Liver (tissue), 3 donors: ENCODE data around the gene PTPRN2.

ENCODE experiments used
- ATF3 ChIP-seq: IDR thresholded peaks from 2 replicates; pipeline ENCODE4 v1.6.1; 2016; ENCODE audit warnings: antibody characterized with exemption
- EGR1 ChIP-seq, 2 donors: IDR thresholded peaks; 2 replicates each; pipeline ENCODE4 v1.6.1; 2016 to 2018; ENCODE audit warnings: antibody characterized with exemption in 2 of 2, low read depth in 2 of 2
- GABPA ChIP-seq, 2 donors: IDR thresholded peaks in 1 of 2; conservative IDR thresholded peaks in 1 of 2; 2 replicates each; pipeline ENCODE4 v1.6.1; 2016; ENCODE audit warnings: antibody characterized with exemption in 2 of 2, mild to moderate bottlenecking in 1 of 2, moderate library complexity in 1 of 2
- JUND ChIP-seq, 2 donors: IDR thresholded peaks; 2 replicates each; pipeline ENCODE4 v1.6.1; 2016; ENCODE audit warnings: antibody characterized with exemption in 2 of 2
- RXRA ChIP-seq, 2 donors: IDR thresholded peaks; 2 replicates each; pipeline ENCODE4 v1.6.1; 2017 to 2018; ENCODE audit warnings: antibody characterized with exemption in 2 of 2, mild to moderate bottlenecking in 1 of 2
- SP1 ChIP-seq: IDR thresholded peaks from 2 replicates; pipeline ENCODE4 v1.6.1; 2018; ENCODE audit warnings: antibody characterized with exemption, mild to moderate bottlenecking
- TAF1 ChIP-seq: conservative IDR thresholded peaks from 2 replicates; pipeline ENCODE4 v1.6.1; 2016; ENCODE audit warnings: antibody characterized with exemption, mild to moderate bottlenecking
- YY1 ChIP-seq: IDR thresholded peaks from 2 replicates; pipeline ENCODE4 v1.6.1; 2016; ENCODE audit warnings: antibody characterized with exemption, mild to moderate bottlenecking
- TF ChIP-seq, protein P1 (sequence below): fragments of 150-350 bp; IDR thresholded peaks from 2 replicates; pipeline ENCODE4 v1.5.1; 2017; ENCODE audit warnings: improper control_type of control experiment, low read depth, low read length; ENCODE audit not compliant: missing input control
- TF ChIP-seq, protein P2 (sequence below): IDR thresholded peaks from 2 replicates; pipeline ENCODE4 v1.6.1; 2016; ENCODE audit warnings: antibody characterized with exemption, mild to moderate bottlenecking
- TF ChIP-seq, protein P3 (sequence below): IDR thresholded peaks from 2 replicates; pipeline ENCODE4 v1.6.1; 2016; ENCODE audit warnings: antibody characterized with exemption
- TF ChIP-seq, protein P4 (sequence below): IDR thresholded peaks from 2 replicates; pipeline ENCODE4 v1.6.1; 2016; ENCODE audit warnings: antibody characterized with exemption
- donor health status: healthy.
- donor health status: healthy.

DNA sequence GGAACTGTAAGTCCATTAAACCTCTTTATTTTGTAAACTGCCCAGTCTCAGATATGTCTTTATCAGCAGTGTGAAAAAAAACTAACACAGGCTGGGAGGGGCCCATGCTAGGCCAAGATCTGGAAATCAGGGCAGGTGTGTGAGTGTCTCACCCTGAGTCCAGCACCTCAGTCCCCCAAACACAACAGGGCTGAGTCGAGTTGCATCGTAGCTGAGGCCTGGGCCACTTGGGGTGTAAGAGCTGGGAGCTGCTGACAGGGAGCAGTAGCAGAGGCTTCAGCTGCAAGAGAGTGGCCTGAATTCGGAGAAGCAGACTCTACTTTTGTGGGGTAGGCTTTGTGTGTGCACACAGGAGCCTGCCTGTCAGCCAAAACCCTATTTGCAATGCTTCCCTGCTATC lies 553.1 kb downstream of the PTPRN2 start:
- TF ChIP-seq, protein P1, sequence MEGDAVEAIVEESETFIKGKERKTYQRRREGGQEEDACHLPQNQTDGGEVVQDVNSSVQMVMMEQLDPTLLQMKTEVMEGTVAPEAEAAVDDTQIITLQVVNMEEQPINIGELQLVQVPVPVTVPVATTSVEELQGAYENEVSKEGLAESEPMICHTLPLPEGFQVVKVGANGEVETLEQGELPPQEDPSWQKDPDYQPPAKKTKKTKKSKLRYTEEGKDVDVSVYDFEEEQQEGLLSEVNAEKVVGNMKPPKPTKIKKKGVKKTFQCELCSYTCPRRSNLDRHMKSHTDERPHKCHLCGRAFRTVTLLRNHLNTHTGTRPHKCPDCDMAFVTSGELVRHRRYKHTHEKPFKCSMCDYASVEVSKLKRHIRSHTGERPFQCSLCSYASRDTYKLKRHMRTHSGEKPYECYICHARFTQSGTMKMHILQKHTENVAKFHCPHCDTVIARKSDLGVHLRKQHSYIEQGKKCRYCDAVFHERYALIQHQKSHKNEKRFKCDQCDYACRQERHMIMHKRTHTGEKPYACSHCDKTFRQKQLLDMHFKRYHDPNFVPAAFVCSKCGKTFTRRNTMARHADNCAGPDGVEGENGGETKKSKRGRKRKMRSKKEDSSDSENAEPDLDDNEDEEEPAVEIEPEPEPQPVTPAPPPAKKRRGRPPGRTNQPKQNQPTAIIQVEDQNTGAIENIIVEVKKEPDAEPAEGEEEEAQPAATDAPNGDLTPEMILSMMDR: no peak
- TF ChIP-seq, protein P2, sequence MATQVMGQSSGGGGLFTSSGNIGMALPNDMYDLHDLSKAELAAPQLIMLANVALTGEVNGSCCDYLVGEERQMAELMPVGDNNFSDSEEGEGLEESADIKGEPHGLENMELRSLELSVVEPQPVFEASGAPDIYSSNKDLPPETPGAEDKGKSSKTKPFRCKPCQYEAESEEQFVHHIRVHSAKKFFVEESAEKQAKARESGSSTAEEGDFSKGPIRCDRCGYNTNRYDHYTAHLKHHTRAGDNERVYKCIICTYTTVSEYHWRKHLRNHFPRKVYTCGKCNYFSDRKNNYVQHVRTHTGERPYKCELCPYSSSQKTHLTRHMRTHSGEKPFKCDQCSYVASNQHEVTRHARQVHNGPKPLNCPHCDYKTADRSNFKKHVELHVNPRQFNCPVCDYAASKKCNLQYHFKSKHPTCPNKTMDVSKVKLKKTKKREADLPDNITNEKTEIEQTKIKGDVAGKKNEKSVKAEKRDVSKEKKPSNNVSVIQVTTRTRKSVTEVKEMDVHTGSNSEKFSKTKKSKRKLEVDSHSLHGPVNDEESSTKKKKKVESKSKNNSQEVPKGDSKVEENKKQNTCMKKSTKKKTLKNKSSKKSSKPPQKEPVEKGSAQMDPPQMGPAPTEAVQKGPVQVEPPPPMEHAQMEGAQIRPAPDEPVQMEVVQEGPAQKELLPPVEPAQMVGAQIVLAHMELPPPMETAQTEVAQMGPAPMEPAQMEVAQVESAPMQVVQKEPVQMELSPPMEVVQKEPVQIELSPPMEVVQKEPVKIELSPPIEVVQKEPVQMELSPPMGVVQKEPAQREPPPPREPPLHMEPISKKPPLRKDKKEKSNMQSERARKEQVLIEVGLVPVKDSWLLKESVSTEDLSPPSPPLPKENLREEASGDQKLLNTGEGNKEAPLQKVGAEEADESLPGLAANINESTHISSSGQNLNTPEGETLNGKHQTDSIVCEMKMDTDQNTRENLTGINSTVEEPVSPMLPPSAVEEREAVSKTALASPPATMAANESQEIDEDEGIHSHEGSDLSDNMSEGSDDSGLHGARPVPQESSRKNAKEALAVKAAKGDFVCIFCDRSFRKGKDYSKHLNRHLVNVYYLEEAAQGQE: no peak
- TF ChIP-seq TAF1 (no peak), YY1 (no peak), RXRA (IDR thresholded peaks at IDR 0.05) (no peak), GABPA (IDR thresholded peaks at IDR 0.05 in 1 of 2, conservative IDR thresholded peaks at IDR 0.05 in 1 of 2) (no peak), JUND (IDR thresholded peaks at IDR 0.05) (no peak), SP1 (no peak), ATF3 (no peak), EGR1 (IDR thresholded peaks at IDR 0.05; ENCODE audit: low read depth in 2 of 2) (no peak)
- TF ChIP-seq, protein P3, sequence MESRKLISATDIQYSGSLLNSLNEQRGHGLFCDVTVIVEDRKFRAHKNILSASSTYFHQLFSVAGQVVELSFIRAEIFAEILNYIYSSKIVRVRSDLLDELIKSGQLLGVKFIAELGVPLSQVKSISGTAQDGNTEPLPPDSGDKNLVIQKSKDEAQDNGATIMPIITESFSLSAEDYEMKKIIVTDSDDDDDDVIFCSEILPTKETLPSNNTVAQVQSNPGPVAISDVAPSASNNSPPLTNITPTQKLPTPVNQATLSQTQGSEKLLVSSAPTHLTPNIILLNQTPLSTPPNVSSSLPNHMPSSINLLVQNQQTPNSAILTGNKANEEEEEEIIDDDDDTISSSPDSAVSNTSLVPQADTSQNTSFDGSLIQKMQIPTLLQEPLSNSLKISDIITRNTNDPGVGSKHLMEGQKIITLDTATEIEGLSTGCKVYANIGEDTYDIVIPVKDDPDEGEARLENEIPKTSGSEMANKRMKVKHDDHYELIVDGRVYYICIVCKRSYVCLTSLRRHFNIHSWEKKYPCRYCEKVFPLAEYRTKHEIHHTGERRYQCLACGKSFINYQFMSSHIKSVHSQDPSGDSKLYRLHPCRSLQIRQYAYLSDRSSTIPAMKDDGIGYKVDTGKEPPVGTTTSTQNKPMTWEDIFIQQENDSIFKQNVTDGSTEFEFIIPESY: no peak
- TF ChIP-seq, protein P4, sequence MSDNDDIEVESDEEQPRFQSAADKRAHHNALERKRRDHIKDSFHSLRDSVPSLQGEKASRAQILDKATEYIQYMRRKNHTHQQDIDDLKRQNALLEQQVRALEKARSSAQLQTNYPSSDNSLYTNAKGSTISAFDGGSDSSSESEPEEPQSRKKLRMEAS: no peak
